Suprapubic skin (tissue), 4 donors: ENCODE data around the gene PGC.

Experiments
- CTCF ChIP-seq, 2 donors: fragments of 200-600 bp in 1 of 2; fragments of 450-650 bp in 1 of 2; sonication (generic) in 1 of 2; IDR thresholded peaks; one replicate each; pipeline ENCODE4 v1.5.1; 2016 to 2019; ENCODE audit warnings: antibody characterized with exemption in 2 of 2, mild to moderate bottlenecking in 1 of 2, moderate library complexity in 1 of 2
- POLR2A ChIP-seq, 2 donors: fragments of 450-650 bp; IDR thresholded peaks; one replicate each; pipeline ENCODE4 v1.6.1; 2017; ENCODE audit warnings: antibody characterized with exemption in 2 of 2, mild to moderate bottlenecking in 2 of 2, moderate library complexity in 2 of 2
- POLR2AphosphoS5 ChIP-seq, 3 donors: sonication (generic); formaldehyde crosslinking; IDR thresholded peaks; one replicate each; pipeline ENCODE4 v1.6.1; 2017; ENCODE audit warnings: antibody characterized with exemption in 3 of 3

DNA sequence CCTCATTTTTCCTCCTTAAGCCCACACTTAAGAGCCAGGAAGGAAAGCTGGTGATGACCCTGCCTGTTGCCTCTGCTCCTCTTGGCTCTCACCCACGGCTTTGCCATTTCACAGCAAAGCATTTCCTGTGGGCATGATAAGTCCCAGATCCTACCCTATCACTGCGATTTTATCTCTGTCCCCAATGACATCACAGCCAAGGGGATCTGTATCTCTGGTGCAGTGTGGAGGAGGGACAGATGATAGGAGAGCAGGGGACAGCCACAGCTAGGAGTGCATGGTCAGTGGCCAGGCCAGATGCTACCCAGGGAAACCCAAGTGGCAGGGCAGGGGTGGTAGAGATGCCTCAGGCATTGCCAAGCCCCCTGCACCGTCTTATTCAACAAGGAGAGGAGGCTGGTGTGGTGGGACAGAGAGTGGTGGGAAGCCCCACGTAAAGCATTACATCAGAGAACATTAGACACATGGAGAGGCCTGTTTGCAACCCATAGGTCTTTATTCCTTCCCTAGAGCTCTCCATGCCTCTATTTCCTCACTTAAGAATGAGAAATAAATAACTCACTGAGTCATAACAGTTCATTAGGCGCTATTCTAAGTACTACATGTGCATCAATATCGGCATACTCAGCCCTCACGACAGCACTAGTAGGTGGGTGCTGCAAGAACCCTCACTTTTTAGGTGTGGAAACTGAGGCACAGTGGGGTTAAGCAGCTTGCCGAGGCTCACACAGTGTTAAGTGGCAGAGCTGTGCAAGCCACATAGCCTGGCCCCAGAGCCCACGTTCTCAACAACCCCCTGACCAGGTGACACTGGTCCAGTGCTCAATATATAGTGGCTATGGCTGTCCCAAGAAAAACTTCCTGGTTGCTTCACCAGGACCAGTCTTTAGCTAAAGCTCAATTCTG is 16.4 kb downstream of the PGC start:
- TF ChIP-seq CTCF (IDR thresholded peaks at IDR 0.05) (no peak), POLR2A (IDR thresholded peaks at IDR 0.05) (no peak), POLR2AphosphoS5 (IDR thresholded peaks at IDR 0.05) (no peak)
